GM03348 (cell line): ENCODE data around the gene NR2F1.
A peak's percentile ranks its signal among the peaks of the same experiment; 100 is the strongest.
"Not testable (repeated sequence)": the region's sequence is repeated elsewhere in the genome, so short reads cannot be mapped to it uniquely, and the experiment has no call there.

Experiments used
- DNase-seq: peaks from one replicate; pipeline ENCODE4 v3.0.0; 2012; ENCODE audit warnings: low spot score

Gene NR2F1

GRCh38 chr5:93582677-93583438, at the start of gene NR2F1:
NR2F1 (plus strand) TSS chr5:93583222; CDS start chr5:93585024, 1,802 bp downstream.
- peak; percentile 85 for DNase-seq

- no peak for DNase-seq
These were observed 37.1 kb upstream of the NR2F1 start for GRCh38 chr5:93545872-93546271.

- not testable (repeated sequence) for DNase-seq
These were observed 33.4 kb upstream of the NR2F1 start for GRCh38 chr5:93549594-93549993.

- DNase-seq: no peak
These were observed 25.9 kb upstream of the NR2F1 start for GRCh38 chr5:93557021-93557604.

DNA sequence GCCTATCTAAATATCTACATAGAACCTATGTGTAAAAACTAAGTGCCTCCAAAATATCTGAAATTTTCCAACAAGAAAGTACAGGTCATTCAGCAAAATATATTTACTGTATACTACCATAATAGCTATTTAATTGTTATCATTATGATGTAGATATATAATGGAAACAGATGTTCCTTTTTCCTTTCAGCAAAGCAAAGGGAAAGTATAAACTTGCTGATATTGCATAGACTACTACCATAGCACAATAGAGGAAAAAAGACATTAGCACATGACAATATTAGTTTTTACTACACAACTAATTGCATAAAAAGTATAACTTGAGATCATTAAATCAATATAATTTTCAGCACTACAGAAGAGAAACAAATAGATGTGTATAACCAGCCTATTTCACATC, 16.9 kb upstream of the NR2F1 start:
- DNase-seq: no peak

DNA sequence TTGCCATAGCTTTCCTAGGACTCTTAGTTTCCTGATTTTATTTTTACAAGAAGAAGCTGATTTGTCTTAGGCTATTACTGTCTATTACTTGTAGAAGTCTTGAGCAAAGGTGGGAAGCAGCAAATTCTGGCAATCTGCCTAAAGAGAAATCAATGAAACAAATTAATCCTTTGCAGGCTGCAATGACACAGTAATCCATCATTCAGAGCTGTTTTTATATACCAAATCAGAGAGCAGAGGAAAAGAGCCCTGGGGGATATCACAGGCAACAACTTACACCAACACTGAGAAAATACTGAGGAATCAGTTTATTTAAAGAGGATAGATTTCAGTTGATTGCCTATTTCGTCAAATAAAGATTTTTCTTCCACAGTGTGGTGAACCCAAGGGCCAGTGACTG, 15.6 kb upstream of the NR2F1 start:
- DNase-seq: no peak

DNA sequence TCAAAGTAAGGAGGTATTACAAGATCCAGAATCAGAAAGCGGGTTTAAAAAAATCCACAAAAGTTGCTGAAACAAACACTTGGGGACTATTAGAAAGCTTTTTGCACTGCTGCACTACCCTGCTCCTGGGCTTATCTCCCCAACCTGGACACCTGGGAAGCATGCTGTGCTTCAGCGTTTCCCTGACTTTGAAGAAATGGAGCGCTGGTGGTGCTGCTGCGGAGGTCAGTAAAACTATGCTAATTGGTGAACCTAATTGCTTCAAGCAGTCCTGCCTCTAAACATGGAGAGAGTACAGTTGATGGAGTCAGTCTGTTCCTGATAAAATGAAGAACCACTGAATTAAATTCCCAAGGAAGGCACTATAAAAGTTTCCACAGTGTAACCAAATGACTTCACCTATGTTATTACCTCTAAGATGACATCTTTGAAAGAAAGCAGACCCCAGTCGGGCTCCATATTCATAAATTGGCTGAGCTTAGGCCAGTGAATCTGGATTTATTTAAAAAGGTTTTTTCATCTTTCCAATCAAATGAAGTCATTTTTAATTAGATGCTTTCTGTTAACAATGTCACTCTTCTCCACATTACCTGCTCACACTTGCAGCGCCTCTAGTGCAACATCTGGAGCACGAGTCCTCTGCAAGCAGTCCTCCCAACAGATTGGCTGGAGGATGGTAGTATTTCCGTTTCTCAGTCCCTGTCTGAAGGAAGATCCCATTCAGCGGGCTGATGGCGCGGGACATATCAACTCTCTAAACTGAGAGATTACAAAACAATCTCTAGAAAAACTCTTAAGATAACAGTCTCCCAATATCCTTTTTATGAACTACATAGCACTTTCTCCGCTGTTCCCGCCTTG, 13.5 kb upstream of the NR2F1 start:
- DNase-seq: no peak

GRCh38 chr5:93570294-93571113, 12.5 kb upstream of the NR2F1 start:
- DNase-seq: no peak

DNA sequence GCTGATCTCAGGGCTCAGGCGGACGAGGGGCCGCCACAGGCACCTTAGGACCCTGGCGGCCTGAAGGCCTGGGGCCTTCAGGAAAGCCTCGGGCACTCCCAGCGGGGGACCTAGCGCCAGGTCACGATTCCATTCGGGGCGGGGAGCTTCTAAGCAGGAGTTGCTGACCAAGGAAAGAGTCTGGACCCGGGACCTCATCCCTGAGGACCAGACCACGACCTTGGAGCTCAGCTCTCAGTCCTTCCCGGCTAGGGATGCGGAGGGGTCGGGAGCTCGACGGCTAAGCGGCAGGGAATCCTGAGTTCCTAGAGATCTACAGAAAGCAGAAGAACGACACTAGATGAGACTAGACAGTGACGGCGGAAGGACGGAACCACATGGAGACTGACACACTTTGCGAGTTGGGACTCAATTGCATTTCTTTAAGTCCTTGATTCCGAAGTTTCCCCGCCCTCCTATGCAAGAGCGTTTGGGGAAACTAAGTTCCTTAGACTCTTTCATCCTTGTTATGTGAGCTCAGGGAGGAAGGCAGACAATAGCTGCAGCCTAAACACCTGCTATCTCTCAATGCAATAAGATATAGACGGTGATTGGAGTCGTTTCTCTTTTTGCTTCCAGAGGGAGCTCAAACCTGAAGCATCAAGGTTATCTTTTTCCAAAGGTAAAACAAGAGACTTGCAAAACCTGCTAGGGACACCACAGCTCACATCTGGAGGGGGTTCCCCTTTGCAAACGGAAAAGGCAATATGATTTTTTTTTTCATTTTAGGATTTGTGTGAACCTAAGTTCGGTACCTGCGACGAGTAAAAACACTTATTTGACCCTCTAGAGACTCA, 11.7 kb upstream of the NR2F1 start:
- DNase-seq: no peak

DNA sequence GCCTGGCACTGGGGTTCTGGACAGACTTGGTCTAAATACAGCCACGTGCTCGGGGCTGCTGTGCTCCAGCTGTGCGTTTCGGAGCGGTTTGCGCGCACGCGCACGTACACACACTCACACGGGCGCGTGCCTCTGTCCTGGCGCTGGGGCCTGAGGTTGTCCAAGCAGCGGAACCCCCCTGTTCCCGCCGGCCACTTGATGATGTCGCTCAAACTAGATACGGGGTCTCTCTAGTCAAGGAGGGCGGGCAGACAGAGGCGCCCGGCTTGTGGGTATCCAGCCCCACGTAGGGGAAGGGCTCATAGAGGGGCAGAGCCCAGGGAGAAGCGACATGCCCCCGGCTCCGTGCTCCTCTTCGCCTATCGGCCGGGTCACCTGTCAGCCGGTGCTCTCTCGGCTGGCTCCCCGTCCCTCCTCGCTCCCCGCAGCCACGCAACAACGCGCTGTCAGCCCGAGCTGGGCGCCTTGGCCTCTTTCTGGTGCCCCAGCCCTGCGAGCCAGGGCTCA, 10.9 kb upstream of the NR2F1 start:
- DNase-seq: no peak

GRCh38 chr5:93572608-93573353, 10.2 kb upstream of the NR2F1 start:
- DNase-seq: no peak

GRCh38 chr5:93573354-93574351, 9.4 kb upstream of the NR2F1 start:
- DNase-seq: no peak

DNA sequence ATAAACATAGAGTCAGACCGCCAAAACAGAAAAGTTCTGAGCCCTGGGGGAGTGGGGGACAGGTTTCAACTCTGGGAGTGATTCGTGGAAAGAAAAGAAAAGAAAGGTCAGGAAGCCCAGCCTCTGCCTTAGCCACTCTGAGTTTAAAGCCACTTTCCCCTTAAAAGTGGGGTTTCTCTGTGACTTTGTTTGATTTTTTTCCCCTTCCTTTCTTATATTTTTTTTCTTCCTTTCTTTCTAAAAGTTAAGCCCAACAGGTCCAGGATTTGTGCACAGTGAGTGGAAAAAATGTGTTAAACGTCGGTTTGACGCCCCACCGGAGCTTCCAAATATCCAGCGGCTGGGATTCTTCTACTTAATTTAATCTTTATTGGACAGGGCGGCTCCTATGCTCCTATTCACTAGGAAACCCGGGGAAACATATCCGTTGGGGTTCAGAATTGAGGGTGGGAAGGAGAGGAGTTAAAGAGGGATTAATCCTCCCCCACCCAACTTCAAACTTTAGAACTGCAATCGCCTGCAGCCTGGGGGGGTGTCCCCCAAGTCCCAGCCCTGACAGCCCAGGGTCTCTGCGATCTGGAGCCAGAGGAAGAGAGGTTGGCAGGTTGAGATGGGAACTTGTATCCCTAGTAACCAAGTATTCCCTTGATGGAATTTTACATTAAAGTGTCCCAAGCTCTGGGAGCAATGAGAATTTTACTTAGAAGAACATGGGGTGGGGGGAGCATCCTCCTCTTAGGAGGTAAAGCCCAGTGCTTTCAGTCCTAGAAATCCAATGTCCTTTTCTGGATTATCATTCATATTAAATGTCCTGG, 8.3 kb upstream of the NR2F1 start:
- no peak for DNase-seq

GRCh38 chr5:93575461-93576414, 7.3 kb upstream of the NR2F1 start:
- DNase-seq: no peak

GRCh38 chr5:93576994-93577853, 5.8 kb upstream of the NR2F1 start:
- DNase-seq: no peak
